Bronchial epithelial cell (primary cell): Measurements from ENCODE around the gene TCF25. TPM values are rescaled to one million over a fixed set of nuclear protein-coding genes. Genes with fewer than 3 reads are reported as not detected.

Source experiments
- DNase-seq: peaks from one replicate; pipeline ENCODE4 v3.0.0-alpha.2; 2010; ENCODE audit warnings: low read depth
- FAIRE-seq: peaks from 2 replicates; lab custom pipeline; 2011; peaks lifted over from hg19 to GRCh38; lab: Jason Lieb, UNC
- H3K27me3 ChIP-seq: 2 replicates; pipeline ENCODE4 v1.5.1; 2011; ENCODE audit warnings: low read length; ENCODE audit not compliant: control insufficient read depth, insufficient read depth
- H3K36me3 ChIP-seq: 2 replicates; pipeline ENCODE4 v1.5.1; 2011; ENCODE audit warnings: low read length; ENCODE audit not compliant: control insufficient read depth, insufficient read depth
- H3K4me3 ChIP-seq: 2 replicates; pipeline ENCODE4 v1.5.1; 2011; ENCODE audit warnings: mild to moderate bottlenecking, low read depth, low read length, control low read depth
- CTCF ChIP-seq: IDR thresholded peaks from 2 replicates; pipeline ENCODE4 v1.5.1; 2011; ENCODE audit warnings: mild to moderate bottlenecking, moderate library complexity, low read length, control low read depth, inconsistent platforms; ENCODE audit not compliant: insufficient read depth, severe bottlenecking
- total RNA-seq: library from RNA; depleted of rRNA; stranded (reverse); fragments of >200 nt; gene quantifications from 2 replicates; pipeline ENCODE4 v1.2.1, GENCODE V29; 2014

TCF25 gene
- total RNA-seq, 1 donor from 2014 or later: 69.5 TPM

- DNase-seq (no peak), FAIRE-seq (no peak)
- no peak for TF ChIP-seq CTCF
- H3K27me3 ChIP-seq: no peaks in the 10 kb centered on the region
- H3K4me3 ChIP-seq: no peak overlapping the region
- peaks cover 21% of the 10 kb centered on the region for H3K36me3 ChIP-seq
These were observed 63.1 kb downstream of the TCF25 start for GRCh38 chr16:89936508-89936907.

DNA sequence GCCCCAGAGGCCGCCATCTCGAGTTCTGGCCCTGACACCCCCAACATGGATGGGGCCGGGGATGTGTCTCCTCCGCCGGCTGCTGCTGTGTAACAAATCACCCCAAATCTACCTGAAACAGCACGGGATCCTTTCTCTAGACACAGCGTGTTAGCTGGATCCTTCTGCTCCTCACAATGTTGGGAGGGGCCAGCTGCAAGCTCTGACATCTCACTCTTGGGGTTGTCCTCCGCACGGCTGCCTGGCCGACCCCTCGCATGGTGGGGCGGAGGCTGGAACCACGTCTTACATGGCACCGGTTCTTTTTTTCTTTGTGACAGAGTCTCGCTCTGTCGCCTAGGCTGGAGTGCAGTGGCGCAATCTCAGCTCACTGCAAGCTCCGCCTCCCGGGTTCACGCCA, 63.6 kb downstream of the TCF25 start:
- TF ChIP-seq CTCF: no peak
- FAIRE-seq: no peak
- no peak overlapping the region for H3K4me3 ChIP-seq
- no peaks in the 10 kb centered on the region for H3K27me3 ChIP-seq
- peaks cover 16% of the 10 kb centered on the region for H3K36me3 ChIP-seq
- DNase-seq: no peak

- no peak for FAIRE-seq
- Histone ChIP-seq H3K27me3 (no peaks in the 10 kb centered on the region), H3K4me3 (no peak overlapping the region), H3K36me3 (peaks cover 10% of the 10 kb centered on the region)
- no peak for DNase-seq
- TF ChIP-seq CTCF: no peak
These were observed 64.9 kb downstream of the TCF25 start for GRCh38 chr16:89938175-89938885.

- Histone ChIP-seq H3K27me3 (peaks cover 2% of the 10 kb centered on the region), H3K36me3 (no peaks in the 10 kb centered on the region), H3K4me3 (no peak overlapping the region)
- no peak for DNase-seq
- no peak for TF ChIP-seq CTCF
- no peak for FAIRE-seq
These were observed 71.4 kb downstream of the TCF25 start for GRCh38 chr16:89944773-89945172.

- peaks cover 2% of the 10 kb centered on the region for H3K27me3 ChIP-seq
- no peaks in the 10 kb centered on the region for H3K36me3 ChIP-seq
- no peak overlapping the region for H3K4me3 ChIP-seq
- no peak for FAIRE-seq
- peak; percentile 43 for TF ChIP-seq CTCF
- DNase-seq: peak; percentile 37
These were observed 72.3 kb downstream of the TCF25 start for GRCh38 chr16:89945654-89946053.

GRCh38 chr16:89946515-89946914, 73.1 kb downstream of the TCF25 start:
- H3K4me3 ChIP-seq: no peak overlapping the region
- H3K27me3 ChIP-seq: peaks cover 2% of the 10 kb centered on the region
- TF ChIP-seq CTCF: no peak
- DNase-seq: no peak
- no peaks in the 10 kb centered on the region for H3K36me3 ChIP-seq
- no peak for FAIRE-seq
